LNCaP clone FGC (cell line): ENCODE results near the gene EGR1.

Experiments used
- DNase-seq: peaks from one replicate; pipeline ENCODE4 v3.0.0-alpha.2; 2011; ENCODE audit warnings: low read depth
- H3K4me3 ChIP-seq: 2 replicates; pipeline ENCODE4 v1.5.1; 2011; ENCODE audit warnings: mild to moderate bottlenecking, low read depth, low read length, control low read depth
- CTCF ChIP-seq: IDR thresholded peaks from 2 replicates; pipeline ENCODE4 v1.5.1; 2012; ENCODE audit warnings: mild to moderate bottlenecking; ENCODE audit not compliant: control insufficient read depth, insufficient read depth; ENCODE audit errors: extremely low read depth

EGR1 gene

GRCh38 chr5:138448070-138448469 is 17.2 kb upstream of the EGR1 start:
- DNase-seq = no peak
- no peak overlapping the region for H3K4me3 ChIP-seq
- no peak for TF ChIP-seq CTCF

- H3K4me3 ChIP-seq = no peak overlapping the region
- TF ChIP-seq CTCF = no peak
- no peak for DNase-seq
Observed at GRCh38 chr5:138448481-138449398, 16.5 kb upstream of the EGR1 start.

GRCh38 chr5:138449501-138450239 is 15.6 kb upstream of the EGR1 start:
- peak overlapping the region; percentile 10 for H3K4me3 ChIP-seq
- TF ChIP-seq CTCF = peak; percentile 96
- no peak for DNase-seq

GRCh38 chr5:138450971-138451370 is 14.3 kb upstream of the EGR1 start:
- DNase-seq = no peak
- H3K4me3 ChIP-seq = no peak overlapping the region
- TF ChIP-seq CTCF = no peak

GRCh38 chr5:138452720-138453119 is 12.6 kb upstream of the EGR1 start:
- DNase-seq = no peak
- H3K4me3 ChIP-seq = no peak overlapping the region
- no peak for TF ChIP-seq CTCF

- TF ChIP-seq CTCF = no peak
- DNase-seq = no peak
Observed at GRCh38 chr5:138453590-138453989, 11.7 kb upstream of the EGR1 start.

More at GRCh38 chr5:138453590-138453989, 11.7 kb upstream of the EGR1 start:
- no peak overlapping the region for H3K4me3 ChIP-seq
